22Rv1 (cell line): Measurements from ENCODE around the gene BAZ2B.

ENCODE experiments used
- H3K27ac ChIP-seq: fragments of 450-650 bp; 2 replicates; pipeline ENCODE4 v1.5.1; 2017
- ZFX ChIP-seq: fragments of 450-650 bp; IDR thresholded peaks from 2 replicates; pipeline ENCODE4 v1.6.1; 2017; ENCODE audit warnings: antibody characterized with exemption, borderline replicate concordance
- TF ChIP-seq, protein P1 (sequence below): fragments of 450-650 bp; IDR thresholded peaks from 2 replicates; pipeline ENCODE4 v1.5.1; 2017; ENCODE audit warnings: mild to moderate bottlenecking

Gene BAZ2B, protein sequence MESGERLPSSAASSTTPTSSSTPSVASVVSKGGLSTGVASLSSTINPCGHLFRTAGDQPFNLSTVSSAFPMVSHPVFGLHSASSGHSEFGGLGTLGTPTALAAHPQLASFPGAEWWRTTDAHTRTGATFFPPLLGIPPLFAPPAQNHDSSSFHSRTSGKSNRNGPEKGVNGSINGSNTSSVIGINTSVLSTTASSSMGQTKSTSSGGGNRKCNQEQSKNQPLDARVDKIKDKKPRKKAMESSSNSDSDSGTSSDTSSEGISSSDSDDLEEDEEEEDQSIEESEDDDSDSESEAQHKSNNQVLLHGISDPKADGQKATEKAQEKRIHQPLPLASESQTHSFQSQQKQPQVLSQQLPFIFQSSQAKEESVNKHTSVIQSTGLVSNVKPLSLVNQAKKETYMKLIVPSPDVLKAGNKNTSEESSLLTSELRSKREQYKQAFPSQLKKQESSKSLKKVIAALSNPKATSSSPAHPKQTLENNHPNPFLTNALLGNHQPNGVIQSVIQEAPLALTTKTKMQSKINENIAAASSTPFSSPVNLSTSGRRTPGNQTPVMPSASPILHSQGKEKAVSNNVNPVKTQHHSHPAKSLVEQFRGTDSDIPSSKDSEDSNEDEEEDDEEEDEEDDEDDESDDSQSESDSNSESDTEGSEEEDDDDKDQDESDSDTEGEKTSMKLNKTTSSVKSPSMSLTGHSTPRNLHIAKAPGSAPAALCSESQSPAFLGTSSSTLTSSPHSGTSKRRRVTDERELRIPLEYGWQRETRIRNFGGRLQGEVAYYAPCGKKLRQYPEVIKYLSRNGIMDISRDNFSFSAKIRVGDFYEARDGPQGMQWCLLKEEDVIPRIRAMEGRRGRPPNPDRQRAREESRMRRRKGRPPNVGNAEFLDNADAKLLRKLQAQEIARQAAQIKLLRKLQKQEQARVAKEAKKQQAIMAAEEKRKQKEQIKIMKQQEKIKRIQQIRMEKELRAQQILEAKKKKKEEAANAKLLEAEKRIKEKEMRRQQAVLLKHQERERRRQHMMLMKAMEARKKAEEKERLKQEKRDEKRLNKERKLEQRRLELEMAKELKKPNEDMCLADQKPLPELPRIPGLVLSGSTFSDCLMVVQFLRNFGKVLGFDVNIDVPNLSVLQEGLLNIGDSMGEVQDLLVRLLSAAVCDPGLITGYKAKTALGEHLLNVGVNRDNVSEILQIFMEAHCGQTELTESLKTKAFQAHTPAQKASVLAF (N-terminal part only)

DNA sequence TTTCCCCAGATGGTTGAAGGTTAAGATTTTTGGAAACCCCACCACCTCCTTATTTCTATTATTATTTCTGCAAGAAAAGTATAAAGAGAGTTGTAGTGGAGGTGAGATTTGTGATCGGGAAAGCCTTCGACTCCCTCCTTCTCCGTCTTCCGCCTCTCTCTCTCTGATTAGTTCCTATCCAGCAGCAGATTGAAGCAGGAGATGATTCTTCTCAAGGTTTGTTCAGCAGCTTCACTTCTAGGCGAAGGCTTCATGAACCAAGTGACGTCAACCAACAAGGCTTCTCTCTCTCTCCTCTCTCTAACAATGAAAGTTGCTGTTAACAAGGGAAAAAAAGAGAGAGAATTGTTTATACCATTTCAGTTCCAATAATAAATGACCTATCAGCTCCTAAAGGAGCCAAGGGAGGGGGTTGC lies at the start of gene BAZ2B:
Gene BAZ2B (minus strand): TSS at position 263 of the 416 bp plus-strand sequence. CDS start 137,829 bp downstream, outside the sequence.
- H3K27ac ChIP-seq, result peak within 1 kb of the TSS; percentile 91
- no peak for TF ChIP-seq ZFX
- TF ChIP-seq, protein P1, sequence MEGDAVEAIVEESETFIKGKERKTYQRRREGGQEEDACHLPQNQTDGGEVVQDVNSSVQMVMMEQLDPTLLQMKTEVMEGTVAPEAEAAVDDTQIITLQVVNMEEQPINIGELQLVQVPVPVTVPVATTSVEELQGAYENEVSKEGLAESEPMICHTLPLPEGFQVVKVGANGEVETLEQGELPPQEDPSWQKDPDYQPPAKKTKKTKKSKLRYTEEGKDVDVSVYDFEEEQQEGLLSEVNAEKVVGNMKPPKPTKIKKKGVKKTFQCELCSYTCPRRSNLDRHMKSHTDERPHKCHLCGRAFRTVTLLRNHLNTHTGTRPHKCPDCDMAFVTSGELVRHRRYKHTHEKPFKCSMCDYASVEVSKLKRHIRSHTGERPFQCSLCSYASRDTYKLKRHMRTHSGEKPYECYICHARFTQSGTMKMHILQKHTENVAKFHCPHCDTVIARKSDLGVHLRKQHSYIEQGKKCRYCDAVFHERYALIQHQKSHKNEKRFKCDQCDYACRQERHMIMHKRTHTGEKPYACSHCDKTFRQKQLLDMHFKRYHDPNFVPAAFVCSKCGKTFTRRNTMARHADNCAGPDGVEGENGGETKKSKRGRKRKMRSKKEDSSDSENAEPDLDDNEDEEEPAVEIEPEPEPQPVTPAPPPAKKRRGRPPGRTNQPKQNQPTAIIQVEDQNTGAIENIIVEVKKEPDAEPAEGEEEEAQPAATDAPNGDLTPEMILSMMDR, result no peak

DNA sequence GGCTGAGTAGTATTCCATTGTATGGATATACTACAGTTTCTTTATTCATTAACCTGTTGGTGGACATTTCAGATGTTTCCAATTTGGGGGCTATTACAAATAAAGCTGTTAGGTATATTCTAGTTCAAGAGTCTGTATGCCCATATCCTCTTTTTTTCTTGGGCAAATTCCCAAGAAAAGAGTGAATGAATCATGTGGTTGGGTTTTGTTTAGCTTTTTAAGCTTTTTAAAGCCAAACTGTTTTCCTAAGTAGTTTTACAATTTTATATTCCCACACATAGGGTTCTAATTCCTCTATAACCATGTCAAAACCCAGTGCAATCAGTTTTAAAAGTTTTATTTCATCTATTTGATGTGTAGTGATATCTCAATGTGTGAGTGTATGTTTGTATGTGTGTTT lies 44.9 kb upstream of the BAZ2B start:
- H3K27ac ChIP-seq, result no peak overlapping the region
- TF ChIP-seq, protein P1, result no peak
- TF ChIP-seq ZFX, result no peak

DNA sequence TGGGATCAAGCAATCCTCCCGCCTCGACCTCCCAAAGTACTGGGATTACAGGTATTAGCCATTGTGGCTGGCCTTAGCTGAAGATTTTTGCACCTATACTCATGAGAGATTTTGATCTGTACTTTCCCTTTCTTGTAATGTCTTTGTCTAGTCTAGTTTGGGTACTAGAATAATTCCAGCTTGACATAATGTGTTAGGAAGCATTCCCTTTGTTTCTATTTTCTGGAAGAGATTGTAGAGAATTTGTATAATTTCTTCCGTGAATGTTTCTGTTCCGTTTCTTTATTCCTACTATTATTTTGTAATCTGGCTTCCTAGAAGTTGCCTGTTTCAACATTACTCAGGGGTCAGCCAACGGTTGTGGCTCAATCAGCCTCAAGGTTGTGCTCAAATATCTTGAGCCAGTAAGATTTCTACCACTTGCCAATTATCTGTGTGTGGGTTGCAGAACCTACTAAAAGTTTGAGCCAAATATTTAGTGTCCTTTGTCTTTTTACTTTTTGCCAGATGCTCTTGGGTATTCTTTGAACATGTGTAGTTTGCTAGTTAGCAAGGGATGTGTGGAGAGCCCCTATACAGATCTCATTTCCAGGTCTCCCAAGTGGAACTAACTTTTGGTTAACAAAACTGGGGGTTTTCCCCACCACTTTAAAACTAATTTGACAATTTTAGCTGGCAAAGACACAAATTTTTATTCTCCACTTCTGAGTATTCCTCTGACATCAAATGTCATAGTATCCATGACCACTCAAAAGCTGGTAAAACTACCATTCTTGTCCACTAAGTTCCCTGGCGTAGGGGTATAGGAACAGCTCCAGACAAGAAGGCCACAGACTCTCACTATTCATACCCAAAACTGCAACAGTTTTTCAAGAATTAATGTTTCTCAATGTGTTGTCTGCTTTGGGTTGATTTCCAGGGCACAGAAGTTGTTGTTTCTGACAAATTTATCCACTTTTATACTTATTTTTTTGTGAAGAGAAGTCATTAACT lies 42.8 kb upstream of the BAZ2B start:
- H3K27ac ChIP-seq, result no peak overlapping the region

DNA sequence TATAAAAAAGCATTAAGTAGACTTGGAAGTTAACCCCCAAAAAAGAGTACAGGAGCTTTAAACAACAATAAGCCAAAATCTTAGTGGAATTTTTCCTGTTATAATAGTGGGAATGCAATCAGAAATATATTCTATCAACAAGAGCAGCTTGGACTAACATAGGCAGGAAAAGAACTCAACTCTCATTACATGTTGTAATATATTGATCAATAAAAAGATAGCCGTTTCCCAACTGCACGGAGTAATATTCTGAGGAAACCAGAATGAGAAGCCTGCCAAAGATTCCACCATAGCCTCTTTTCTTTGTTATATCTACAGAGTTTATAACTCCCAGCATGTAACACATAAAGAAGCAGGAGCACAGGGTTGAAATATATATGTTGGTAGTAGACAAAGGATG lies 37.6 kb upstream of the BAZ2B start:
- H3K27ac ChIP-seq, result no peak overlapping the region
- TF ChIP-seq ZFX, result no peak
- TF ChIP-seq, protein P1, result no peak

More for the DNA sequence above, 42.8 kb upstream of the BAZ2B start:
- TF ChIP-seq ZFX, result no peak
- TF ChIP-seq, protein P1, result no peak

DNA sequence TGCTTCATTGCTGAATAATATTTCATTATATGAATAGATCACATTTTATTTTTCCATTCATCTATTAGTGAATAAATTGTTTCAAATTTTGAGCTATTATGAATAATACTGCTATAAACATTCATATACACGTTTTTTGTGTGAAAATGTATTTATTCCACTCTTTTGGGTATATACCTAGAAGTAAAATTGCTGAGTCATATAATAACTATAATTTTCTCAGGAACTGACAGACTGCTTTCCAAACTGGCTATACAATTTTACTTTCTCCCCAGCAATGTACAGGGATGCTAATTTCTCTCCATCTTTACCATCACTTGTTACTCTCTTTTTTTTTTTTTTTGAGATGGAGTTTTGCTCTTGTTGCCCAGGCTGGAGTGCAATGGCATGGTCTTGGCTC lies 35.5 kb upstream of the BAZ2B start:
- no peak for TF ChIP-seq ZFX
- TF ChIP-seq, protein P1, result no peak
- no peak overlapping the region for H3K27ac ChIP-seq

DNA sequence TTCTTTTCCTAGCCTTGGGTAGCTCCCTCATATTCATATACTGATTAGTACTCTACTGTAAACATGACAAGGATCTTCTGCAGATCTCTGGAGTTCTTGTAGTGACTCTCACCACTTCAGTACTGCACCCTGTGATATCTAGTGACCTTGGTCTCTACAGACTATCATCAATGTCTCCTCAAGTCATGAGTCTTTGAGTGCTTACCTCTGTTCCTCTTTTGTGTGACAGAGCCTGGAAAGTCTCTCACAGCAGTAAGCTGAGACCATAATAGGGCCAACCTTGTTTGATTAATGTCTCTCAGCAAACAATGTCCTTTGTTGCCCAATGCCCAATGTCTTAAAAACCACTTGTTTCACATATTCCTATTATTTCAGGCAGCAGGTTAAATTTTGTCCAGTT lies 34.2 kb upstream of the BAZ2B start:
- H3K27ac ChIP-seq, result no peak overlapping the region
- TF ChIP-seq ZFX, result no peak
- TF ChIP-seq, protein P1, result no peak
